Measurements from ENCODE around the gene MPL. TPM values are rescaled to one million over a fixed set of nuclear protein-coding genes. Genes with fewer than 3 reads are reported as not detected.

MPL gene
- total RNA-seq, 1 donor from 2014 or later, result not detected

DNA sequence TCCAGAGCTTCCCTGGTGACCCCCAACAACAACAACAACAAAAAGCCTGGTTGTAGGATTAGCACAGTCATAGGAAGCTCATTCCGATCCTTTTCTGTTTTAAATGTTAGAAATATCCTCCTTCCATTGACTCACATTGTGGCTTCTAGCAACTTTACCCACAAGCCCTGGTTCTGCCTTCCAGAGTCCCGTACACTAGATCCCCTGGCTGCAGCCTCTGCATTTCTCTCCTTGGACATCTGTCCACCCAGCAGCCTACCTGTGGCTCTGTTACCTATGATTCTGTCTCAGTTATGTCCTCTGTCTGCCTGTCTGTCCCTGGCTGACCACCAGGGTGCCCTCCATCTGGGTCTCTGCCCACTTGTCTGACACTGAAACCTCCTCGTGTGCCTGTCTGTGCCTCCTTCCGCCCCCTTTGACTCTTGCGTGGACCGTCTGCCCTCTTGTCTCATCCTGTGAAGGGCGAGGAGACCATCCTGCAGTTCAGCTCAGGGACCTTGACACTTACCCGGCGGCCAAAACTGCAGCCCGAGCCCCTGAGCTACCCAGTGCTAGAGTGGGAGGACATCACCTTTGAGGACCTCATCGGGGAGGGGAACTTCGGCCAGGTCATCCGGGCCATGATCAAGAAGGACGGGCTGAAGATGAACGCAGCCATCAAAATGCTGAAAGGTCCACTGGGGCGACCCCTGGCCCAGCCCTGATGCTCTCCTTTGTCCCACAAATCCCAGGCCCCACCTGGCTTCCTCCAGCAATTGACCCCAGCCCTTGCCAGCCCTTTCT, 20.7 kb upstream of the MPL start:
- Histone ChIP-seq H3K27me3 (no peaks in the 10 kb centered on the region), H3K4me3 (no peak overlapping the region), H3K27ac (no peak overlapping the region), H3K9me3 (no peaks in the 10 kb centered on the region), H3K36me3 (no peaks in the 10 kb centered on the region), H3K4me1 (no peaks in the 10 kb centered on the region)
- no peak for DNase-seq (ENCODE audit: low spot score in 2 of 2)
- TF ChIP-seq, protein P1, sequence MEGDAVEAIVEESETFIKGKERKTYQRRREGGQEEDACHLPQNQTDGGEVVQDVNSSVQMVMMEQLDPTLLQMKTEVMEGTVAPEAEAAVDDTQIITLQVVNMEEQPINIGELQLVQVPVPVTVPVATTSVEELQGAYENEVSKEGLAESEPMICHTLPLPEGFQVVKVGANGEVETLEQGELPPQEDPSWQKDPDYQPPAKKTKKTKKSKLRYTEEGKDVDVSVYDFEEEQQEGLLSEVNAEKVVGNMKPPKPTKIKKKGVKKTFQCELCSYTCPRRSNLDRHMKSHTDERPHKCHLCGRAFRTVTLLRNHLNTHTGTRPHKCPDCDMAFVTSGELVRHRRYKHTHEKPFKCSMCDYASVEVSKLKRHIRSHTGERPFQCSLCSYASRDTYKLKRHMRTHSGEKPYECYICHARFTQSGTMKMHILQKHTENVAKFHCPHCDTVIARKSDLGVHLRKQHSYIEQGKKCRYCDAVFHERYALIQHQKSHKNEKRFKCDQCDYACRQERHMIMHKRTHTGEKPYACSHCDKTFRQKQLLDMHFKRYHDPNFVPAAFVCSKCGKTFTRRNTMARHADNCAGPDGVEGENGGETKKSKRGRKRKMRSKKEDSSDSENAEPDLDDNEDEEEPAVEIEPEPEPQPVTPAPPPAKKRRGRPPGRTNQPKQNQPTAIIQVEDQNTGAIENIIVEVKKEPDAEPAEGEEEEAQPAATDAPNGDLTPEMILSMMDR (IDR thresholded peaks at IDR 0.05), result no peak
- intact Hi-C loops (cut with DNase I), result no loop called here

DNA sequence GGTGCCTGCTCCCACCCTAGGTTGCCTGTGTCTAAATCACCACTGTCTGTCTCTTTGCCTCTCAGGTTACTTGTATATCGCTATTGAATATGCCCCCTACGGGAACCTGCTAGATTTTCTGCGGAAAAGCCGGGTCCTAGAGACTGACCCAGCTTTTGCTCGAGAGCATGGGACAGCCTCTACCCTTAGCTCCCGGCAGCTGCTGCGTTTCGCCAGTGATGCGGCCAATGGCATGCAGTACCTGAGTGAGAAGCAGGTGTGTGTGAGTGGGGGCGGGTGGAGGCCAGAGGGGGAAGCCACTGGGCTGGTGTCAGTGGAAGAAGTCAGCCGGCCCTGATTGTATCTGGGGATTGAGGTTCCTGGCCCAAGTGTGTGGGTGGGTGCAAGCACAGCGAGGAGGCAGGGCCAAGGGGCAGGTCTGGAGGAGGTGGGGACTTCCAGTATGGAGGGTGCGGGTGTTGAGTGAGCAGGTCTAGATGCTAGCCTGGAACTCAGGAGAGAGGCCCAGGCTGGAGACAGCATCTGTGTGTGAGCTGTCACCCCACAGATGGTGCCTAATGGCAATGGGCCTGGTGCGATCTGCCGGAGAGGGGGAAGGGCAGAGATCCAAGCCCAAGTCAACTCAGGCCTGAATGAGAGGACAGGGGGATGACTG, 19.7 kb upstream of the MPL start:
- H3K4me3 ChIP-seq, result no peak overlapping the region
- no peaks in the 10 kb centered on the region for H3K9me3 ChIP-seq
- DNase-seq (ENCODE audit: low spot score in 2 of 2), result no peak
- no peaks in the 10 kb centered on the region for H3K4me1 ChIP-seq
- intact Hi-C loops (cut with DNase I), result no loop called here
- no peak overlapping the region for H3K27ac ChIP-seq
- H3K27me3 ChIP-seq, result no peaks in the 10 kb centered on the region
- TF ChIP-seq, protein P1 (IDR thresholded peaks at IDR 0.05), result no peak
- H3K36me3 ChIP-seq, result no peaks in the 10 kb centered on the region

GRCh38 chr1:43318831-43319230, 18.8 kb upstream of the MPL start:
- no peak overlapping the region for H3K27ac ChIP-seq
- H3K4me3 ChIP-seq, result no peak overlapping the region
- H3K4me1 ChIP-seq, result no peaks in the 10 kb centered on the region
- no peaks in the 10 kb centered on the region for H3K27me3 ChIP-seq
- H3K36me3 ChIP-seq, result no peaks in the 10 kb centered on the region
- intact Hi-C loops (cut with DNase I), result no loop called here
- TF ChIP-seq, protein P1 (IDR thresholded peaks at IDR 0.05), result no peak
- DNase-seq (ENCODE audit: low spot score in 2 of 2), result no peak
- H3K9me3 ChIP-seq, result no peaks in the 10 kb centered on the region

GRCh38 chr1:43319288-43319687, 18.3 kb upstream of the MPL start:
- intact Hi-C loops (cut with DNase I), result no loop called here
- Histone ChIP-seq H3K4me1 (no peaks in the 10 kb centered on the region), H3K9me3 (no peaks in the 10 kb centered on the region), H3K4me3 (no peak overlapping the region), H3K36me3 (no peaks in the 10 kb centered on the region), H3K27me3 (no peaks in the 10 kb centered on the region), H3K27ac (no peak overlapping the region)
- TF ChIP-seq, protein P1 (IDR thresholded peaks at IDR 0.05), result no peak
- DNase-seq (ENCODE audit: low spot score in 2 of 2), result no peak

DNA sequence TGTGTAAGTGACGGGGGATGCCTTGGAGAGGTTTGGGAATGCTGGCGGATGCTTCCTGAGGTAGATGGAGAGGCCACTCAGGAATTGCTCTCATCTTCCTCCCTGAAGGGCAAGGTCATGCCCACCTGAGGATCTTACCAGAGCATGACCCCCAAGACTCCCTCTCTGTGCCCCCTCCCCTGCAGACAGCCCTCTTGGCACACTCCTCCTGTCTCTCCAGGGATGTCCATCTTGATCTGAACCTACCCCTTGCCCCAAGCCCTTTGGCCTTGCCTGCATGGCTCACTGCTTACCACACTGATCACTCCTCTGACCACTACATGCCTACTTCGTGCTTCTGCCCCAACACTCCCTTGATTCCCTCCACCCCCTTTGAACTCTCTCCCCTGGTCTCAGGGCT, 17.9 kb upstream of the MPL start:
- H3K4me3 ChIP-seq, result no peak overlapping the region
- H3K9me3 ChIP-seq, result peaks cover 0 to 4% of the 10 kb centered on the region in 2 donors
- H3K4me1 ChIP-seq, result no peaks in the 10 kb centered on the region
- TF ChIP-seq, protein P1 (IDR thresholded peaks at IDR 0.05), result no peak
- no peak for DNase-seq (ENCODE audit: low spot score in 2 of 2)
- intact Hi-C loops (cut with DNase I), result no loop called here
- H3K27me3 ChIP-seq, result no peaks in the 10 kb centered on the region
- no peaks in the 10 kb centered on the region for H3K36me3 ChIP-seq
- H3K27ac ChIP-seq, result no peak overlapping the region
